Neural progenitor cell (in vitro differentiated cells): Measurements from ENCODE around the gene AK1.

Experiments
- EZH2 ChIP-seq: fragments of 200-600 bp; sonication (generic); IDR thresholded peaks from 2 replicates; pipeline ENCODE4 v1.6.1; 2017; ENCODE audit warnings: antibody characterized with exemption, mild to moderate bottlenecking, moderate library complexity
- EZH2phosphoT487 ChIP-seq: fragments of 200-600 bp; sonication (generic); IDR thresholded peaks from 2 replicates; pipeline ENCODE4 v1.6.1; 2017; ENCODE audit warnings: antibody characterized with exemption
- TF ChIP-seq, protein P1 (sequence below): fragments of 200-600 bp; sonication (generic); IDR thresholded peaks from 2 replicates; pipeline ENCODE4 v1.5.1; 2017; ENCODE audit warnings: antibody characterized with exemption, mild to moderate bottlenecking

GRCh38 chr9:127848756-127849504 lies 28.5 kb downstream of the AK1 start:
- TF ChIP-seq EZH2phosphoT487 = no peak
- TF ChIP-seq, protein P1, sequence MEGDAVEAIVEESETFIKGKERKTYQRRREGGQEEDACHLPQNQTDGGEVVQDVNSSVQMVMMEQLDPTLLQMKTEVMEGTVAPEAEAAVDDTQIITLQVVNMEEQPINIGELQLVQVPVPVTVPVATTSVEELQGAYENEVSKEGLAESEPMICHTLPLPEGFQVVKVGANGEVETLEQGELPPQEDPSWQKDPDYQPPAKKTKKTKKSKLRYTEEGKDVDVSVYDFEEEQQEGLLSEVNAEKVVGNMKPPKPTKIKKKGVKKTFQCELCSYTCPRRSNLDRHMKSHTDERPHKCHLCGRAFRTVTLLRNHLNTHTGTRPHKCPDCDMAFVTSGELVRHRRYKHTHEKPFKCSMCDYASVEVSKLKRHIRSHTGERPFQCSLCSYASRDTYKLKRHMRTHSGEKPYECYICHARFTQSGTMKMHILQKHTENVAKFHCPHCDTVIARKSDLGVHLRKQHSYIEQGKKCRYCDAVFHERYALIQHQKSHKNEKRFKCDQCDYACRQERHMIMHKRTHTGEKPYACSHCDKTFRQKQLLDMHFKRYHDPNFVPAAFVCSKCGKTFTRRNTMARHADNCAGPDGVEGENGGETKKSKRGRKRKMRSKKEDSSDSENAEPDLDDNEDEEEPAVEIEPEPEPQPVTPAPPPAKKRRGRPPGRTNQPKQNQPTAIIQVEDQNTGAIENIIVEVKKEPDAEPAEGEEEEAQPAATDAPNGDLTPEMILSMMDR = no peak
- no peak for TF ChIP-seq EZH2
